Measurements from ENCODE around the gene ATP1B3.
"Not testable (repeated sequence)": the region's sequence is repeated elsewhere in the genome, so short reads cannot be mapped to it uniquely, and the experiment has no call there.

The ATP1B3 gene

DNA sequence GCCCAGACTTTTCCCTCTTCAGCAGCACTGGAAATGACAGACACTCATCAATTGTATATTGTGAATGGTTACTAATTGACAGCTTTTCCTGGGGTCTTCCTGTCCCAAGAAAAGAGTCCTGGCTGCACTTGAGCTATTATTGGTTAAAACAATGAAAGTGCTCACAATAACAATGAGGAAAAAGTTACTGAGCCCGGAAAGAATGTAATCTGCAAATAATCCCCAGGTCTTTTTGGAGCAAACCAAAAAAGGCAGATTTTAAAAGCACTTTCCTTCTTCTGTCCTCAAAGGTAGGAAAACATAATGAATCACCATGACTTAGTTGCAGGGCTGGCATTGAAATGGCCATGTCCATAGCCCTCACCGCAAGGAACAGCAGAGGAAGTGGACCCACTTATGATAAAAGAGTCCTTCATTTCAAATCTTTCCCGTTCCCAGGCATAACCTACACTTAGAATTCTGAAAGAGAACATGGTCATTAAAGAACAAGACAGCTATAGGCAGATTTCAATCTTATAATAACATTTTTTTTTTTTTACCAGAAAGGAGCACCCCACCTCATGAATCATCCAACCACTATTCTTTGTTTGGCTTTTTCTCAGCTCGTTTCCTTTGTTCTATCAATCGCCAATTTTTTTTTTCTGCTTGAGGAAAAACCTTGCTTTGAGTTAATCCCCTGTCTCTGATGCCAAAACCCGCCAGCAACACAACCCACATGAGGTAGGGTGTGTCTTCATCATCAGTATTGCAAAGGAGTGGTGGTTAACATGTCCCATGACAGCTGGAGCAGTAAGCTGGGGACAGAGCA, 35.5 kb upstream of the ATP1B3 start:
- Histone ChIP-seq H3K27me3 (ENCODE audit: insufficient read depth, insufficient read length) (no peaks in the 10 kb centered on the region), H3K4me3 (ENCODE audit: insufficient read length, low read depth) (no peak overlapping the region), H3K36me3 (ENCODE audit: insufficient read depth, insufficient read length, low read length) (no peaks in the 10 kb centered on the region), H3K9me3 (ENCODE audit: insufficient read depth, low read length) (no peaks in the 10 kb centered on the region), H3K9ac (ENCODE audit: insufficient read length, low read depth) (no peak overlapping the region), H3K4me1 (ENCODE audit: insufficient read depth, insufficient read length) (peaks cover 8% of the 10 kb centered on the region)
- DNase-seq (ENCODE audit: low read depth, low spot score), result no peak
- TF ChIP-seq YY1 (IDR thresholded peaks at IDR 0.05; ENCODE audit: insufficient read depth, insufficient read length) (no peak), ZNF274 (IDR thresholded peaks at IDR 0.05; ENCODE audit: low read depth, low read length) (no peak), SUZ12 (IDR thresholded peaks at IDR 0.05; ENCODE audit: extremely low read depth, insufficient read depth, insufficient read length) (no peak)

GRCh38 chr3:141844108-141844507, 32.3 kb upstream of the ATP1B3 start:
- Histone ChIP-seq H3K4me1 (ENCODE audit: insufficient read depth, insufficient read length) (peaks cover 8% of the 10 kb centered on the region), H3K9ac (ENCODE audit: insufficient read length, low read depth) (no peak overlapping the region), H3K27me3 (ENCODE audit: insufficient read depth, insufficient read length) (no peaks in the 10 kb centered on the region), H3K4me3 (ENCODE audit: insufficient read length, low read depth) (no peak overlapping the region), H3K36me3 (ENCODE audit: insufficient read depth, insufficient read length, low read length) (no peaks in the 10 kb centered on the region), H3K9me3 (ENCODE audit: insufficient read depth, low read length) (no peaks in the 10 kb centered on the region)
- DNase-seq (ENCODE audit: low read depth, low spot score), result no peak
- no peak for TF ChIP-seq SUZ12 (IDR thresholded peaks at IDR 0.05; ENCODE audit: extremely low read depth, insufficient read depth, insufficient read length)
- TF ChIP-seq YY1 (IDR thresholded peaks at IDR 0.05; ENCODE audit: insufficient read depth, insufficient read length), result no peak
- no peak for TF ChIP-seq ZNF274 (IDR thresholded peaks at IDR 0.05; ENCODE audit: low read depth, low read length)

GRCh38 chr3:141844812-141845211, 31.6 kb upstream of the ATP1B3 start:
- H3K27me3 ChIP-seq (ENCODE audit: insufficient read depth, insufficient read length), result no peaks in the 10 kb centered on the region
- no peaks in the 10 kb centered on the region for H3K9me3 ChIP-seq (ENCODE audit: insufficient read depth, low read length)
- H3K9ac ChIP-seq (ENCODE audit: insufficient read length, low read depth), result no peak overlapping the region
- peaks cover 8% of the 10 kb centered on the region for H3K4me1 ChIP-seq (ENCODE audit: insufficient read depth, insufficient read length)
- TF ChIP-seq ZNF274 (IDR thresholded peaks at IDR 0.05; ENCODE audit: low read depth, low read length), result no peak
- TF ChIP-seq SUZ12 (IDR thresholded peaks at IDR 0.05; ENCODE audit: extremely low read depth, insufficient read depth, insufficient read length), result no peak
- TF ChIP-seq YY1 (IDR thresholded peaks at IDR 0.05; ENCODE audit: insufficient read depth, insufficient read length), result no peak
- H3K4me3 ChIP-seq (ENCODE audit: insufficient read length, low read depth), result no peak overlapping the region
- no peak for DNase-seq (ENCODE audit: low read depth, low spot score)
- H3K36me3 ChIP-seq (ENCODE audit: insufficient read depth, insufficient read length, low read length), result no peaks in the 10 kb centered on the region

DNA sequence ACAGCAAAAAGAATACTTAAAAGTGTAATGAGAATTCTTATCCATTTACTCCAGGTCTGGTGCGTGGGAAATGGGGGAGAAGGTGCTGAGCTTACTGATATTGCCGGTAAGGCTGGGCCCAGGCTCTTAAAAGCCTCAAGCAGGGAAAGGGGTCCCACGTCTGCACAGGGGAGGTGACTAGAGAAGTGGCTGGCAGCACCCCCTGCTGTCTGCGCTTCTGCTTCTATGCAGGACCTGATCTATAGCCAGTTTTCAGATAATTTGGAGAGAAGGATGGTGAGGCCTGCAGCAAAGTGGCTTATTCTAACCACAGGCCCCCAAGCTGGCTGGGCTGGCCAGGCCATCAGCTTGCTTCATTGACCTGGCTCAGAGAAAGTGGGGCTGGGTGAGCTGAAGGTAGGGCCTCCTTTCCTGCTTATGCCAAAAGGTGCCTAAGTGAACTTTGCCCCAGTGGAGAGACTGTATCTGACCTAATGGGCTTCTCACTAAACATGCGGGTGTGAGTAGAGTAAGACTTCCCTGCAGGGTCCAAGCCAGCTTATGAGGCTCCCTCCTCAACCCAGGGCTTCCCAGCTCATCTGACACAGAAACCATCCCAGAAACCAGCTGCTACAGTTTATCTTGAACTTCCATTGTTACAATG, 30.9 kb upstream of the ATP1B3 start:
- Histone ChIP-seq H3K4me1 (ENCODE audit: insufficient read depth, insufficient read length) (peaks cover 8% of the 10 kb centered on the region), H3K36me3 (ENCODE audit: insufficient read depth, insufficient read length, low read length) (no peaks in the 10 kb centered on the region), H3K9me3 (ENCODE audit: insufficient read depth, low read length) (no peaks in the 10 kb centered on the region), H3K9ac (ENCODE audit: insufficient read length, low read depth) (no peak overlapping the region), H3K27me3 (ENCODE audit: insufficient read depth, insufficient read length) (no peaks in the 10 kb centered on the region), H3K4me3 (ENCODE audit: insufficient read length, low read depth) (no peak overlapping the region)
- peak; percentile 32 for DNase-seq (ENCODE audit: low read depth, low spot score)
- TF ChIP-seq ZNF274 (IDR thresholded peaks at IDR 0.05; ENCODE audit: low read depth, low read length) (no peak), SUZ12 (IDR thresholded peaks at IDR 0.05; ENCODE audit: extremely low read depth, insufficient read depth, insufficient read length) (no peak), YY1 (IDR thresholded peaks at IDR 0.05; ENCODE audit: insufficient read depth, insufficient read length) (no peak)

- no peak for TF ChIP-seq SUZ12 (IDR thresholded peaks at IDR 0.05; ENCODE audit: extremely low read depth, insufficient read depth, insufficient read length)
- no peak for TF ChIP-seq ZNF274 (IDR thresholded peaks at IDR 0.05; ENCODE audit: low read depth, low read length)
- no peak for TF ChIP-seq YY1 (IDR thresholded peaks at IDR 0.05; ENCODE audit: insufficient read depth, insufficient read length)
- no peaks in the 10 kb centered on the region for H3K36me3 ChIP-seq (ENCODE audit: insufficient read depth, insufficient read length, low read length)
- H3K9me3 ChIP-seq (ENCODE audit: insufficient read depth, low read length), result no peaks in the 10 kb centered on the region
- no peak overlapping the region for H3K4me3 ChIP-seq (ENCODE audit: insufficient read length, low read depth)
- DNase-seq (ENCODE audit: low read depth, low spot score), result no peak
- no peak overlapping the region for H3K9ac ChIP-seq (ENCODE audit: insufficient read length, low read depth)
- no peaks in the 10 kb centered on the region for H3K27me3 ChIP-seq (ENCODE audit: insufficient read depth, insufficient read length)
- H3K4me1 ChIP-seq (ENCODE audit: insufficient read depth, insufficient read length), result peaks cover 8% of the 10 kb centered on the region
Observed at GRCh38 chr3:141846050-141846433, 30.4 kb upstream of the ATP1B3 start.

DNA sequence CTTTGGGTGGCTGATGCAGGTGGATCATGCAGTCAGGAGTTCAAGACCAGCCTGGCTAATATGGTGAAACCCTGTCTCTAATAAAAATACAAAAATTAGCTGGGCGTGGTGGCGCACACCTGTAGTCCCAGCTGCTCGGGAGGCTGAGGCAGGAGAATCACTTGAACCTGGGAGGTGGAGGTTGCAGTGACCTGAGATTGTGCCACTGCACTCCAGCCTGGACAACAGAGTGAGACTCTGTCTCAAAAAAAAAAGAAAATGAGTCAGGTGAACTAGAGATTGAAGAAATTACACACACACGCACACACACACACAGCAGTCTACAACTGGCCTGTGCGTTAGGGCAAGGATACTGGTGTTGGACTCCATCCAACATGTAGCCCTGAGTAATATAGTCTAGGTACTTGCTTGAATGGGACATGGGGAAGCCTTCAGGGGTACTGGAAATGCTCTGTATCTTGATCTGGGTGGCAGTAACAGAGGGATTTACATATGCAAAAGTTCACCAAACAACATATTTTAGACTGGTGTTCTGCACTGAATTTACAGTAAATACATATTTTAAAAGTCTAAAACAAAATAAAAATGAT, 28.2 kb upstream of the ATP1B3 start:
- DNase-seq (ENCODE audit: low read depth, low spot score); H3K9ac ChIP-seq (ENCODE audit: insufficient read length, low read depth); H3K4me1 ChIP-seq (ENCODE audit: insufficient read depth, insufficient read length); H3K27me3 ChIP-seq (ENCODE audit: insufficient read depth, insufficient read length); H3K36me3 ChIP-seq (ENCODE audit: insufficient read depth, insufficient read length, low read length); H3K9me3 ChIP-seq (ENCODE audit: insufficient read depth, low read length); H3K4me3 ChIP-seq (ENCODE audit: insufficient read length, low read depth): not testable (repeated sequence)

DNA sequence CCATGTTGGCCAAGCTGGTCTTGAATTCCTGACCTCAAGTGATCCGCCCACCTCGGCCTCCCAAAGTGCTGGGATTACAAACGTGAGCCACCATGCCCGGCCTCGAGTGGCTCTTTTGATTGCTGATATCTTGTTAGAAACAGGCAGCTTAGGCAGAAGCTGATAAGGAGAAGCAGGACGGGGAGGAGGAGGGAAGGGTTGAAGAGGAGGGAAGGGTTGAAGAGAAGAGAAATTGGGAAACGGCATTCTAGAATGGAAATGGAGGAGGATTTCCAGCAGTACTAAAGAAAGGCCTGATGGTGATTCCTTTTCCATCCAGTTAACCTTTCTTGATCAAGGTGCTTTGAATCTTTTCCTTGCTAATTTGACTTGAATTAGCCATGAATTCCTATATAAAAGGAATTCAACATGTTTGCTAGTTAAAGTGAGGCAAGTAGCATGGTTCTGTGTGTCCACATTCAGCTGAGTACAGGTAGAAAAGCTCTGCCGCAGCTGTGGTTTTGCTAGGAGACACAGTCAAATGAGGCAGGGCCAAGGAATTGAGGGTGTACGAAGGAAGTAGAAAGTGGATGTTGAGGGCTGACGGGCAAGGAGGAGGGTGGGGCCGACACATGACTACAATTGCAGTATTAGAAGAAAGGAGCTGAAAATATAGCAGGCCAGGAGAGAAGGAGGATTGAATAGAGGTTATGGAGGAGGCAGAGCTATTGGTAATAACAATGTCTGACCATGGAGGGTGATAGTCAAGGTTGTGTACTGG, 27.2 kb upstream of the ATP1B3 start:
- Histone ChIP-seq H3K27me3 (ENCODE audit: insufficient read depth, insufficient read length) (no peaks in the 10 kb centered on the region), H3K9ac (ENCODE audit: insufficient read length, low read depth) (no peak overlapping the region), H3K9me3 (ENCODE audit: insufficient read depth, low read length) (no peaks in the 10 kb centered on the region), H3K36me3 (ENCODE audit: insufficient read depth, insufficient read length, low read length) (no peaks in the 10 kb centered on the region), H3K4me3 (ENCODE audit: insufficient read length, low read depth) (no peak overlapping the region), H3K4me1 (ENCODE audit: insufficient read depth, insufficient read length) (peaks cover 6% of the 10 kb centered on the region)
- no peak for DNase-seq (ENCODE audit: low read depth, low spot score)
- TF ChIP-seq ZNF274 (IDR thresholded peaks at IDR 0.05; ENCODE audit: low read depth, low read length) (no peak), SUZ12 (IDR thresholded peaks at IDR 0.05; ENCODE audit: extremely low read depth, insufficient read depth, insufficient read length) (no peak)
